GM08714 (cell line): ENCODE measurements around the gene KRTAP10-11.

Experiments
- H3K4me3 ChIP-seq: fragments of 200-500 bp; sonication (Bioruptor generic); 2 replicates; pipeline ENCODE4 v1.5.1; 2014; ENCODE audit warnings: mild to moderate bottlenecking, low read length, inconsistent platforms
- ZNF274 ChIP-seq: IDR thresholded peaks from 2 replicates; pipeline ENCODE4 v1.6.1; 2012; ENCODE audit warnings: mild to moderate bottlenecking, low read depth, low read length

KRTAP10-11 gene

DNA sequence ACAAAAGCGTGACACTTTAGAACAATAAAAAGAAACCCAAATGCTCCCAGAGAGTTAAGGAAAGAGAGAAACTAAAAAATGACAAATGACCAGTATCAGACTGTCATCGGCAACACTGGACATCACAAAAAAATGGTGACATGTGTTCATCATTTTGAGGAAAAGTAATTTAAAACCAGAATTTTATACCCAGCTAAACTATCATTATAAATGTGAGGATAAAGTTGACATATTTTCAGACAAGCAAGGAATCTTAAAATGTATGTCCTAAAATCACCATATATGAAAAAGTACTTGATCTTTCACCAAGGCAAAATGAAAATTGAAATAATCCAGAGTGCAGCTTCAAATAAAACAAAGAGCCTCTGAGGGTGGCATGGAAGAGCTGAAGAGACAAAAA lies 1.3 kb upstream of the KRTAP10-11 start:
- H3K4me3 ChIP-seq = no peak overlapping the region
- TF ChIP-seq ZNF274 = no peak

DNA sequence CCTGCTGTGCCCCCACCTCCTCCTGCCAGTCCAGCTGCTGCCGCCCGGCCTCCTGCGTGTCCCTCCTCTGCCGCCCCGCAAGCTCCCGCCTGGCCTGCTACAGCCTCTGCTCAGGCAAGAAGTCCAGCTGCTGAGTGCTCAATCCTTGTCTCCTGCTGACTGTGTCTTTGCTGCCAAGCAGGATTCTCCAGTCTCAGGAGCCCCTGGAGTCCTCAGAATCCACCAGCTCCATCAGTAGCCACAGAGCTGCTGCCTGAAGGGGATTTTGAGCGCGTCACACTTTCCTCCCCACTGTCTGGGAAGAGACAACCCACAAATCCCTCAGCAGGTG lies 973 bp downstream of the KRTAP10-11 start:
- no peak for TF ChIP-seq ZNF274
- H3K4me3 ChIP-seq = no peak overlapping the region

DNA sequence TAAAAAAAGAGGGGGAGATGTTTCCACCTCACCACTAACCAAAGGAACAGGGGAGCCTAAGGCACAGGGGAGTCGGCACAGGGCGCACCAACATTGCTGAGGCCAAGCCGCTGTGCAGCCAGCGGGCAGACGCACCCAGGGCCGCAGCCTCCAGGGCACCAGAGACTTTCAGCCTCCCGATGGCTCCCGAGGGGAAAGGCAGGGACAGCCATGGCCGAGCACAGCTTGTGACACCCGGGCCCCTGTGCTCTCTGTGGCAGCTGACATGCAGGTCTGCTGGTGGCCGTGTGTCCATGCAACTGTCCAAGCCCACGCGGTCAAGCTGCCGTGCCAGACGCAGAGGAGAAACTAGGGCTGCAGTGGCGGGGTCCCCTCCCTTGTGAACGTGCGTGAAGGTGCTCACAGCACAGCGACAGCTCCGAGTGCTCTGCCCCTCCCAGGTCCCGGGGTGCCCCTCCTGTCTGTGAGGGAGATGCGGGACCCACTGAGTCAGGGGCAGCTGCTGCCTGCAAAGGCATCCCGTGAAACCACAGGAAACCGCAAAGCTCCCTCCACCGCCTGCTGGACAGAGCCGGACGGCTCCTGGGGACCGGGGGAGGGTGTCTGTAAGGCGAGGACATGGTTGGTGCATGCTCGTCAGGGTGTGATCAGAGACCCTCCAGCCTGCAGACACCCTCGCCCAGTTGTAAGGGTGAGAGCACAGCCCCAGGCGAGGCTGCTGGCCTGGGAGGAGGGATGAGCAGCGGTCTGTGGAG lies 2.5 kb downstream of the KRTAP10-11 start:
- TF ChIP-seq ZNF274 = no peak
- no peak overlapping the region for H3K4me3 ChIP-seq

DNA sequence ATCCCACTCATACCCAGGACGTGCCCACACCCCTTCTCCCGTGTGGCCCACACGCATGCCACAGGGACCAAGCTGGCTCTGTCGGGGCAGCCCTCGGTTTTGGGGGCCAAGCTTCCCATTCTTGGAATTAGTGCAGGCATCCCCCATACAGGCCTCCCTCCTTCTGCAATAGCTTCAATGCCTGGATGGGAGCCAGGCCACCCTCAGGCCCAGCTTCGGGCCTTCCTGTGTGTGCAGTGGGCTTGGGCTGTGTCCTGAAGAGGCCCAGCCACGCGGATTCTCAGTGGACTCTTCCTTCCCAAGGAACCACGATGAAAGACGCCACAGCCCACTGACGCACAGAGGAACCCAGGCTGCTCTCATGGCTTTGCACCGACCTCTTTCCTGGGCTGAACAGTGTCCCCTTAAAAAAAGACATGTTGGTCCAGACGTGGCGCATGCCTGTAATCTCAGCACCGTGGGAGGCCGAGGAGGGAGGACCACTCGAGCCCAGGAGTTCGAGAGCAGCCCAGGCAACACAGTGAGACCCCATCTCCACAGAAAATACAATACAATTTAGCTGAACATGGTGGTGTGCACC lies 3.4 kb downstream of the KRTAP10-11 start:
- no peak for TF ChIP-seq ZNF274
- no peak overlapping the region for H3K4me3 ChIP-seq

DNA sequence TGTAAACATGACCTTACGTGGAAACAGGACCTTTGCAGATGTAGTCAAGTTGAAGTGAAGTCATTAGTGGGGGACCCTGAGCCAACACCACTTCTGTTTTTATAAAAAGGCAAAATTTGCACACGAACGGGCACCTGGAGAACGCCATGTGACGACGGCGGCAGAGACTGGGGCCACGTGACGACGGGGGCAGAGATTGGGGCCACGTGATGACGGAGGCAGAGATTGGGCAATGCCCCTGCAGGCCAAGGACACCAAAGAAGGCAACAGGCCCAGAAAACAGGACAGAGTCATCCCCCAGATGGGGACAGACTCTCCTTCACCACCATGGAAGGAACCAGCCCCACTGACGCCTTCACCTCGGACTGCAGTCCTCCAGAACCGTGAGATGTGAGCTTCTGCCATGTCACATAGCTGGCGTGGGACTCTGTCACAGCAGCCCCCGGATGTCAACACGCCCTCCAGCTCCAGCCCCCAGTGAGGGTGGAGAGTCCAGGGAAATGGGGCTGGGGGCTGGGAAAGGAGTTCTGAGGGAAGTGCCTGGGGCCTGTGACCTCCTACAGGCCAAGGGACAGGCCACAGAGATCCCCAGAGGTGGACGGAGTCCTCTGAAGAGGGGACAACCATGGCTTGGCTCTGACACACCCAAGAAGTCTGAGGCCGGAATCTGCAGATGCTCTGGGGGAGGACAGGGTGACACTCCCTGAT lies 4.2 kb downstream of the KRTAP10-11 start:
- TF ChIP-seq ZNF274 = no peak

DNA sequence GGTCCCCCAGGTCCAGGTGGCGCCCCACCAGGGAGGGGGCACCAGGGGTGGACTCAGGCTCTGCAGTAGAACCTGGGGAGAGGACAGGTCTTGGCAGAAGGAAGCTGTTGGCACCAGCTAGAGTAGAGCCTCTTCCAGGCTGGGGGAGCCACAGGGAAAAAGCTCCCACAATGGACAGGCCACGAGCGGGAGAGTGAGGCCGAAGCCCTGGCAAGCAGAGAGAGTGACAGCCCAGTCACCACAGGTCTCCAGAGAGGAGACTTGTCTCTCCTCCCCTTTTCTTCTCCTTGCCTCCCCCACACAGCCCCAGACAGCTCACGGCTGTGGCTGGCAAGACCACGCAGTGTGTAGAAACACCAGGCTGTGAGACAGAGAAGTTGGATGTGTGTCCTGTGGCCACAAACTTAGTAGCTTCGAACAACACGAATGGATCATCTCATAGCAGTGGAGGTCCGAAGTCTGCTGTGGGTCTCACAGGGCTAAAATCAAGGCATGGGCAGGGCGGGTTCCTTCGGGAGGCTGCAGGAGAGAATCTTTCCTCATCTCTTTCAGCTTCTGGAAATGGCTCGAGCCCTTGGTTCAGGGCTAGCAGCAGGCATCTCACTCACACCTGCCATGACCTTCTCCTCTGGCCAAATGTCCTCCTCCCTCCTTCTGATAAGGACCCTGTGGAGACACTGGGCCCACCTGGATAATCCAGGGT lies 4.9 kb downstream of the KRTAP10-11 start:
- TF ChIP-seq ZNF274 = no peak
- no peak overlapping the region for H3K4me3 ChIP-seq

More for the DNA sequence above, 4.2 kb downstream of the KRTAP10-11 start:
- no peak overlapping the region for H3K4me3 ChIP-seq

DNA sequence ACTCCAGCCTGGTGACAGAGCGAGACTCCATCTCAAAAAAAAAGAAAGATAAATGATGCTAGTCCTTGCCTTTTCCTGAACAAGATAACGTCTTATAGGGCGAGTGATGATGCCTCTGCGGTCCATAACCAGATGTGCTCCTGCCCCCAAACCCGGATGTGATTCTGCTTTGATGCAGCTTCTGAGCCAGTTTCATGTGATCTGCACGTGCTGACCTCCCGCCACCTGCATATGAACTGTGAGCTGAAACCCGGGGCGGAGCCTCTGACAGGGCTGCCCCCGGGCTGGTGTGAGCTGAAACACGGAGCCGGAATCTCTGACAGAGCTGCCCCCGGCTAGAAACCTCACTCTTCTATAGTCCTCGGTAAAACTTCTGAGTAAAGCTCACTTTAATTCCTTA lies 6.9 kb downstream of the KRTAP10-11 start:
- no peak for TF ChIP-seq ZNF274

DNA sequence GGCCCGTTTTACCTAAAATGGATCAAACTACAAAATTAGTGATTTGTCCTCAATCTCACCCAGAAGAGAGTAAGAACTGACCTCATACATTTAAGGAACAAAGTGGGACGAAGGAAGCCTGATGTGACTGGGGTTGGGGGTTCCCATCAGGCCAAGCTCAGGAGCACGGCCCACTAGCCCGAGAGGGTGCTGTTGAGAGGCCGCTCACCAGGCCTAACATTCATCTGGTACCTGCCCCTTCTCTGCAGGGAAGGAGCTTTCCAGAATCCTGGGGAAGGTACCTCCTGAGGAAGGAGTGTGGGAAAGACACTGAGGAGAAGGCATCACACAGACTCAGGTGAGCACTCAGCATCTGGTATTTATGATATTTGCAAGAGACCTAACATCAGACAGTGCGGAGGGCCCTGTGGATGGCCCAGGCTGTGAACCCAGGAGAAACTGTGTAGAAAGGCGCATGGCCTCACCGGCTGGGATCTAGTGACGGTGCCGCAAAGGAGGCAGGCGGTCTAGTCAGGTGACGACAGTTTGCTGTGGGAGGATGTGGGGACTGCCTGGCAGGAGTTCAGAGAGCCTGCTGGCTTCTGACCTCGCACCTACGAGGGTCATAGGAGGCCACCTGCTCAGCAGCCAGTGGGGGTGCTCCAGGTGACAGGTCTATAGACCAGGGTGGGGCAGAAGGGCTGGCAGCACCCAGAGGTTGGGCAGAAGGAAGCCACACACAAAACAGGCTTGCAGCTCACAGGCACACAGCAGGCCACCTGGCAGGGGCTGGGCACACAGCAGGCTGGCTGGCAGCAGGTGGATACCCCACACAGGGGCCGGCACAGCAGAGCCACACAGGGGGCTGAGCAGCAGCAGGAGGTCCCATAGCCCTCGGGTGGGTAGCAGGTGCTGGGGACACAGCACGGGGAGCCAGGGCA lies 7.7 kb downstream of the KRTAP10-11 start:
- no peak overlapping the region for H3K4me3 ChIP-seq
- TF ChIP-seq ZNF274 = no peak

More for the DNA sequence above, 6.9 kb downstream of the KRTAP10-11 start:
- H3K4me3 ChIP-seq = no peak overlapping the region

DNA sequence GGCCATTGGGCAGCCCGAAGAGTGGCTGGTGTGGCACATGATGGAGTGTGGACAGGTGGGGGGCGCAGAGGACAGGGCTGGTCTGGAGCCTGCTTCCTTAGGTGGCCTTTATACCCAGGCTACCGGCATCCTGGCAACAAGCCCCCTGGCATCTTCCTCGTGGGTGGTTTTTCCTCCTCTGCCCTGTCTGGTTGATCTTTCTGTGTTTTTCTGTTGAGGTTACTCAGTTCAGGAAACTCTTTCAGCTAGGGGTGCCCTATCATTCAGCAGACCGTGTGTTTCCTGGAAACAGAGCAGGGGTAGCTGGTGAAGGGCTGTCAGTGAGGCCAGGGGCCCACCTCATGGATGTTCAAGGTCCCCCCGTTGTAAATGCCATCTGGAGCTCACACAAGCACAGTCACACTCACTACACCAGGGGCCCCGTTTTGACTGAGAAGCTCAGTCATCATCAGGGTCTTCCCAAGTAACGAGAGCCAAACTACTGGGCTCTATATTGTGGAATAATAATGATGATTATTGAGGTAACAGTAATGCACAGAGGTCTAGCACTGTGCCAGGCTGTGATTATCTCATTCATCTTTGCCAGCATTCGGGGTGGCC lies 8.5 kb downstream of the KRTAP10-11 start, which contains the start of gene KRTAP12-4:
Gene KRTAP12-4 (minus strand): TSS at position 84 of the 600 bp plus-strand sequence. CDS start 45 bp downstream, at position 39.
- H3K4me3 ChIP-seq = no peak within 1 kb of the TSS
- no peak for TF ChIP-seq ZNF274

DNA sequence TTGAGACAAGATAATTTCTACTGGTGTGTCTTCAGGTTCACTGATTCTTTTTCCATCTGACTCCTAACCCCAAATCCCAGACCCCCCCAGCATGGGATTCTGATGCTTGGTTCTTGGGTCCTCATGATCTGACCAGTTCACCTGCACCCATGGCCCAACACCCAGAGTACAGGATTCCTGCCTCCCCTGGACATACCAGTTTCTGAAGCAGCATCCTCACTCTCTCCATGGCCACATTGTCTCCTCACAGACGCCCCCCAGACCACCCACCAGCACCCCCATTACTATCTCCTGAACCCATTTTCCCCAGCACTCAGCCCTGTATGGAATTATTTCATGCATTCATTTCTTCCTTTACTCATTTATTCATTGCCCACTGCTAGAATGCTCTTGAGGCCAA lies 10.7 kb downstream of the KRTAP10-11 start:
- H3K4me3 ChIP-seq = no peak overlapping the region
- no peak for TF ChIP-seq ZNF274

DNA sequence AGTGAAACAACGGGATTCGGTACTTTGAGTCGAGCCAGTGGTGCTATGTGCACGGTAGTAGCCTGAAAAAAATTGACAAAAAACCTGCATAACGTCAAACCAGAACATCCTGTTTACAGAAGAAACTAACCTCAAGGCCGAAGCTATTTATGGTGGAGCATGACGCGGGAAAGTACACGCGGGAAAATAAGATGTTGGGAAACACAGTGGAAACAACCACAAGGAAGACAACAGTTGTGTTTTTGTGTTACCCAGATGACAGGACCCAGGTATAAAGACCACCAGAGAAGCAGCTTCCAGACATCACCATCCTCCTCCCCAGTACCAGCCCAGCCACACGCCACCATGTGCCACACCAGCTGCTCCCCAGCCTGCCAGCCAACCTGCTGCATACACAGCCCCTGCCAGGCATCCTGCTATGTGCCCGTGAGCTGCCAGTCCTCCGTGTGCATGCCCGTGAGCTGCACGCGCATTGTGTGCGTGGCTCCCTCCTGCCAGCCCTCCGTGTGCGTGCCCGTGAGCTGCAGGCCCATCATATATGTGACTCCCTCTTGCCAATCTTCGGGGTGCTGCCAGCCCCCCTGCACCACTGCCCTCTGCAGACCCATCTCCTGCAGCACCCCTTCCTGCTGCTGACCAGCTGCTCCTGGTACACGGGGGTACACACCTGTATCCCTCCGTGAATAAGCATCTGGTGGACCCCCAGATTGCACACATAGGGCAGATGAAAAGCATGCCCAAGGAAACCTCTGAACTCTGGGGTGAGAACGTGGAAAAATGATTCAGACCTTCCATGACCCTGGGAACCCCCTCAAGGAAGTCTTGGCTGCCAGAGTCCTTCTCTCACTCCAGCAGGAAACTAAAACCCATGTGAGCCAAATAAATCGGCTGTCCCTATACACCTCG lies 11.7 kb downstream of the KRTAP10-11 start, which contains the start of gene KRTAP12-3:
Gene KRTAP12-3 (plus strand): TSS at position 298 of the 906 bp plus-strand sequence. CDS start 48 bp downstream, at position 346.
- TF ChIP-seq ZNF274 = no peak
- H3K4me3 ChIP-seq = no peak within 1 kb of the TSS

DNA sequence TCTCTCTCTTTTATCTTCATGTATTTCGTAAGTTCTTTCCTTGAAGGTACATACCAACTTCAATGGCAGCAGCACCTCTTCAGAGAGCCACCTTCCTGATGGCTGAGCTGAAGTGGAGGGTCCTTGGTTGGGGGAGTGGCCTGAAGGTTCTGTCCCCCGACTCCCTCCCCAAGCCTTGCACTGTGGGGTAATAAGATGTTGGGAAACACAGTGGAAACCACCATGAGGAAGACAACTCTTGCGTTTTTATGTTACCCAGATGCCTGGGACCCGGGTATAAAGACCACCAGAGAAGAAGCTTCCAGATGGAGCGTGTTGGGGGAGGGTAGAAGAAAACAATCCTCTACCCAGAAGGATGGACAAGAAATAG lies 12.3 kb downstream of the KRTAP10-11 start:
- H3K4me3 ChIP-seq = no peak overlapping the region
- no peak for TF ChIP-seq ZNF274
